ENCODE results near the gene EGFL7. TPM values are rescaled to one million over a fixed set of nuclear protein-coding genes. Genes with fewer than 3 reads are reported as not detected.
A peak's percentile ranks its signal among the peaks of the same experiment; 100 is the strongest.

Gene EGFL7
- total and polyA plus RNA-seq, 2 of the 13 experiments (the other 11 are each of a cell fraction or from before 2014, with no cell fraction given) = 0.20 to 5.1 TPM

DNA sequence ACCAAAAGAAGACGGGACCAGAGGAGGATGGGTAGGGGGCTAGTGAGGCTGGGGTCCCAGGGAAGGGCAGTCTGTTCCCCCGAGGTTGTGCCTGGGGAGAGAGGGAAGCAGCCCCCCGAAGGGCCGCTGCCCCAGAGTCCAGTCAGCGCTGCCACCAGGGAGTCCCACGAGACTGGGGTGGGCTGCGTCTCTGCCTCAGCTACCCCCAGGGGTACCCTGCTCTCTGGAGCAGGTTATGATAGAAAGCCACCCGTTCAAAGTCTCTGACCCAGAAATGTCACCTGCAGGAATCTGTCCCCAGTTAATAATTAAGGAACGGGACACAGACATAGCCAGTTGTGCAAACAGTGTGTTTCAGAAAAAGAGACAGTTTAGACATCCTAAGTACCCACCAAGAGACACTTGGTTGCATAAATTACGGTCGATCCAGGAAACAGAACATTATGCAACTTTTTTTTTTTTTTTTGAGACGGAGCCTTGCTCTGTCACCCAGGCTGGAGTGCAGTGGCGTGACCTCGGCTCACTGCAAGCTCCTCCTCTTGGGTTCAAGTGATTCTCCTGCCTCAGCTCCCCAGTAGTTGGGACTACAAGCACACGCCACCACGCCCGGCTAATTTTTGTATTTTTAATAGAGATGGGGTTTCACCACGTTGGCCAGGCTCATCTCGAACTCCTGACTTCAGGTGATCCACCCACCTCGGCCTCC is 35.3 kb downstream of the EGFL7 start (continued):
- TF ChIP-seq ZSCAN25 (CRISPR knock-in tag; IDR thresholded peaks at IDR 0.05) (no peak), ZBTB2 (CRISPR knock-in tag; IDR thresholded peaks at IDR 0.05; ENCODE audit: low read depth) (no peak), NCOA2 (CRISPR knock-in tag; IDR thresholded peaks at IDR 0.05) (peak; percentile 76), SOX13 (IDR thresholded peaks at IDR 0.05) (0 out of 2 replicates have a peak, but pooled peaks have one; percentile 51), SOX13 (CRISPR knock-in tag; conservative IDR thresholded peaks at IDR 0.05 in 1 of 2, IDR thresholded peaks at IDR 0.05 in 1 of 2) (peak in 1 of 2 experiments; percentile 78; a peak in 2 of 4 replicates), SKI (IDR thresholded peaks at IDR 0.05; ENCODE audit: partially characterized antibody) (peak; percentile 92), RFX5 (IDR thresholded peaks at IDR 0.05; ENCODE audit: low read depth, low read length) (no peak), CHD4 (IDR thresholded peaks at IDR 0.05; ENCODE audit: borderline replicate concordance, low read length) (0 out of 2 replicates have a peak, but pooled peaks have one; percentile 70), ZBTB25 (CRISPR knock-in tag; IDR thresholded peaks at IDR 0.05) (0 out of 2 replicates have a peak, but pooled peaks have one; percentile 34), CREM (IDR thresholded peaks at IDR 0.05) (peak; percentile 73), CREM (CRISPR knock-in tag; IDR thresholded peaks at IDR 0.05) (no peak), CEBPB (IDR thresholded peaks at IDR 0.05; ENCODE audit: borderline replicate concordance, low read depth, low read length) (0 out of 2 replicates have a peak, but pooled peaks have one; percentile 40), MEIS1 (CRISPR knock-in tag; IDR thresholded peaks at IDR 0.05; ENCODE audit: borderline replicate concordance) (0 out of 2 replicates have a peak, but pooled peaks have one; percentile 16), PAXIP1 (CRISPR knock-in tag; conservative IDR thresholded peaks at IDR 0.05) (peak; percentile 74), FOXA1 (IDR thresholded peaks at IDR 0.05) (no peak), FOXA1 (CRISPR knock-in tag; IDR thresholded peaks at IDR 0.05) (peak; percentile 34; the same call in 1 of the 2 replicates)

Measured in HepG2 (cell line).